Transverse colon (tissue), 4 donors: Measurements from ENCODE around the gene DCPS. TPM values are rescaled to one million over a fixed set of nuclear protein-coding genes. Genes with fewer than 3 reads are reported as not detected.
A peak's percentile ranks its signal among the peaks of the same experiment; 100 is the strongest.

ENCODE experiments used
- DNase-seq: peaks from one replicate; pipeline ENCODE4 v3.0.0-alpha.2; 2019
- H3K27ac ChIP-seq, 4 donors: fragments of 200-600 bp; sonication (generic); 2 replicates each; pipeline ENCODE4 v1.5.1; 2016 to 2018; ENCODE audit warnings: inconsistent platforms in 4 of 4
- H3K27me3 ChIP-seq: fragments of 200-600 bp; sonication (generic); 2 replicates; pipeline ENCODE4 v1.5.1; 2017; ENCODE audit warnings: inconsistent platforms
- H3K36me3 ChIP-seq, 4 donors: fragments of 200-600 bp; sonication (generic); 2 replicates each; pipeline ENCODE4 v1.5.1; 2017 to 2019; ENCODE audit warnings: inconsistent platforms in 4 of 4
- H3K4me1 ChIP-seq, 4 donors: fragments of 200-600 bp; sonication (generic); 2 replicates each; pipeline ENCODE4 v1.5.1; 2017 to 2020; ENCODE audit warnings: inconsistent platforms in 4 of 4
- H3K4me3 ChIP-seq, 4 donors: fragments of 200-600 bp; sonication (generic); 1 replicate in 1 of 4; 2 replicates in 3 of 4; pipeline versions ENCODE4 v1.5.1 to v1.6.1; 2017 to 2019; ENCODE audit warnings: inconsistent platforms in 4 of 4
- H3K9me3 ChIP-seq, 2 donors: fragments of 200-600 bp; sonication (generic); 2 replicates each; pipeline ENCODE4 v1.5.1; 2017 to 2019; ENCODE audit warnings: inconsistent platforms in 2 of 2
- CTCF ChIP-seq, 5 experiments: fragments of 200-600 bp in 3 of 5; fragments of 450-650 bp in 2 of 5; sonication (generic) in 3 of 5; IDR thresholded peaks; 1 replicate in 2 of 5; 2 replicates in 3 of 5; pipeline ENCODE4 v1.5.1; 2016 to 2017; ENCODE audit warnings: antibody characterized with exemption in 5 of 5, inconsistent platforms in 3 of 5, mild to moderate bottlenecking in 2 of 5, moderate library complexity in 1 of 5
- EP300 ChIP-seq: sonication (generic); formaldehyde crosslinking; IDR thresholded peaks from one replicate; pipeline ENCODE4 v1.6.1; 2017; ENCODE audit warnings: antibody characterized with exemption, low read depth
- POLR2A ChIP-seq: fragments of 450-650 bp; IDR thresholded peaks from one replicate; pipeline ENCODE4 v1.6.1; 2016; ENCODE audit warnings: antibody characterized with exemption, mild to moderate bottlenecking, moderate library complexity
- POLR2AphosphoS5 ChIP-seq, 3 donors: sonication (generic); formaldehyde crosslinking; IDR thresholded peaks; one replicate each; pipeline ENCODE4 v1.6.1; 2016; ENCODE audit warnings: antibody characterized with exemption in 3 of 3
- WGBS, 2 donors: methylation state at CpG; one replicate each; pipeline ENCODE4 v1.1.5; 2018; ENCODE audit warnings: low coverage in 1 of 2; 5-methylcytosine and 5-hydroxymethylcytosine counted together
- in situ Hi-C, 4 donors: fragments of 200-750 bp; cut with MboI; loops; one replicate each; pipeline versions ENCODE4 v1.15.0 to v1.15.1; 2017; ENCODE audit warnings: low sequenced_read_pairs in 3 of 4, low pct_ligation_motif_present in 1 of 4, low pct_unique_long_range_greater_than_20kb in 1 of 4
- intact Hi-C: fragments of 100-400 bp; cut with DNase I; formaldehyde crosslinking; loops from one replicate; pipeline ENCODE4 v1.15.1; 2023; ENCODE audit warnings: low total_unique reads
- total RNA-seq, 4 donors: library from RNA; depleted of rRNA; stranded (reverse); fragments of >200 nt; gene quantifications; one replicate each; pipeline ENCODE4 v1.1.0, GENCODE V29; 2016

Gene DCPS
- total RNA-seq, 4 donors from 2014 or later, result 0.40 to 13.7 (median 11.3) TPM

- H3K27me3 ChIP-seq, result no peaks in the 10 kb centered on the region
- H3K4me1 ChIP-seq, result peaks cover 7 to 28% (median 15%) of the 10 kb centered on the region in 4 donors
- in situ Hi-C loops, result no loop called here
- no peak overlapping the region for H3K27ac ChIP-seq
- WGBS, 2 donors, result 61 to 64% methylated on average over 4 to 6 of the region's 6 CpGs
- intact Hi-C loops, result no loop called here
- peaks cover 0 to 7% (median 0%) of the 10 kb centered on the region in 4 donors for H3K36me3 ChIP-seq
- H3K9me3 ChIP-seq, result no peaks in the 10 kb centered on the region
- DNase-seq, result peak; percentile 83
- no peak overlapping the region for H3K4me3 ChIP-seq
- TF ChIP-seq POLR2A, result no peak
- no peak for TF ChIP-seq EP300
- TF ChIP-seq POLR2AphosphoS5 (IDR thresholded peaks at IDR 0.05), result no peak
- no peak for TF ChIP-seq CTCF (IDR thresholded peaks at IDR 0.05)
Observed at GRCh38 chr11:126284829-126285228, 19.0 kb upstream of the DCPS start.

- no peaks in the 10 kb centered on the region for H3K27me3 ChIP-seq
- peaks cover 0 to 21% (median 9%) of the 10 kb centered on the region in 4 donors for H3K36me3 ChIP-seq
- TF ChIP-seq POLR2AphosphoS5 (IDR thresholded peaks at IDR 0.05) (no peak), POLR2A (no peak), EP300 (no peak), CTCF (IDR thresholded peaks at IDR 0.05) (no peak)
- H3K4me3 ChIP-seq, result no peak overlapping the region
- 85 to 93% methylated on average over 6 of the region's 6 CpGs for WGBS, 2 donors
- H3K27ac ChIP-seq, result no peak overlapping the region
- H3K9me3 ChIP-seq, result no peaks in the 10 kb centered on the region
- in situ Hi-C loops (no loop called here), intact Hi-C loops (no loop called here)
- peaks cover 0 to 16% (median 8%) of the 10 kb centered on the region in 4 donors for H3K4me1 ChIP-seq
- no peak for DNase-seq
Observed at GRCh38 chr11:126288237-126288636, 15.6 kb upstream of the DCPS start.

GRCh38 chr11:126290887-126291286 is 13.0 kb upstream of the DCPS start:
- no peaks in the 10 kb centered on the region for H3K9me3 ChIP-seq
- no peak for TF ChIP-seq CTCF (IDR thresholded peaks at IDR 0.05)
- TF ChIP-seq EP300, result no peak
- TF ChIP-seq POLR2A, result no peak
- no peak for TF ChIP-seq POLR2AphosphoS5 (IDR thresholded peaks at IDR 0.05)
- intact Hi-C loops, result no loop called here
- H3K4me1 ChIP-seq, result no peaks in the 10 kb centered on the region
- 51 to 83% methylated on average over 3 to 12 of the region's 12 CpGs for WGBS, 2 donors
- H3K4me3 ChIP-seq, result no peak overlapping the region
- in situ Hi-C loops, result no loop called here
- H3K36me3 ChIP-seq, result peaks cover 0 to 29% (median 15%) of the 10 kb centered on the region in 4 donors
- DNase-seq, result no peak
- no peaks in the 10 kb centered on the region for H3K27me3 ChIP-seq
- H3K27ac ChIP-seq, result no peak overlapping the region

GRCh38 chr11:126293726-126294125 is 10.1 kb upstream of the DCPS start:
- no peak for DNase-seq
- WGBS, 2 donors, result 82 to 88% methylated on average over 4 to 5 of the region's 5 CpGs
- H3K27ac ChIP-seq, result no peak overlapping the region
- H3K4me3 ChIP-seq, result no peak overlapping the region
- H3K36me3 ChIP-seq, result peaks cover 0 to 29% (median 11%) of the 10 kb centered on the region in 4 donors
- intact Hi-C loops (no loop called here), in situ Hi-C loops (no loop called here)
- no peaks in the 10 kb centered on the region for H3K4me1 ChIP-seq
- H3K27me3 ChIP-seq, result no peaks in the 10 kb centered on the region
- H3K9me3 ChIP-seq, result no peaks in the 10 kb centered on the region
- TF ChIP-seq CTCF (IDR thresholded peaks at IDR 0.05), result no peak
- TF ChIP-seq POLR2A, result no peak
- no peak for TF ChIP-seq EP300
- TF ChIP-seq POLR2AphosphoS5 (IDR thresholded peaks at IDR 0.05), result no peak
